NCI-H526 (cell line): ENCODE results near the gene AIFM3.

Experiments used
- DNase-seq, 2 experiments: peaks; one replicate each; lab custom pipeline; 2025; lab: John Stamatoyannopoulos, UW

The AIFM3 gene

DNA sequence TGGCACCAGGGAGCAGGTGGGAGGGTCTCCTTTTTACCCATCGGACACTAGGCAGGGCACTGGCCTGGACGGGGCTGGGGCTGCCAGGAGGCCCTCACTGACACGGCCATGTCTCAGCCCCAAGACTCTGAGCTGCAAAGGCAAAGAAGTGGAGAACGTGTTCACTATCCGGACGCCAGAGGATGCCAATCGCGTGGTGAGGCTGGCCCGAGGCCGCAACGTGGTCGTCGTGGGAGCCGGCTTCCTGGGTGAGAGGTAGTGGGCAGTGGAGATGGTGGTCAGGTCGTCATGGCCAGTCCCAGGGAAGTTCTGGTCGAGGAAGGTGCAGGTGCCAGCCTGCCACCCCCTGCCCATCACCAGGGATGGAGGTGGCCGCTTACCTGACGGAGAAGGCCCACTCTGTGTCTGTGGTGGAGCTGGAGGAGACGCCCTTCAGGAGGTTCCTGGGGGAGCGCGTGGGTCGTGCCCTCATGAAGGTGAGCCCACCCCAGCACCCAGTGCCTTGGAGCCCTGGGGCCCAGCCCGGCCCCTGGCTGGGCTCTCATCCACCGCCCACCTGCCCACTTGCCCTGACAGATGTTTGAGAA lies 9.3 kb downstream of the AIFM3 start:
- no peak for DNase-seq

DNA sequence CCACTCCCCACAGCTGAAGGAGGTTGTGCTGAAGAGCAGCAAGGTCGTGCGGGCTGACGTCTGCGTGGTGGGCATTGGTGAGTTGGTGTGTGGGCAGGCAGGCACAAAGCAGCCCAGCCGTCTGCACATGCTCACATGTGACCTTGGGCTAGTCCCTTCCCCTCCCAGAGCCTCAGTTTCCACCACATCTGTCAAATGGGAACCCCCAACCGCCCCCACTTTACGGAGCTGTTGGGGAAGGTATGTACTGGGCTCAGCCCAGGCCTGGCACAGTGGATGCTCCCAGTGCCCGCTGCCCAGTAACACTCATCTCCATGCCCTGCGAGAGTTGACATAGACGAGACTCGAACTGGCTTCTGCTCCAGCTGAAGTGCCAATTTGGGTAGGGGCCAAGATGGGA lies 10.0 kb downstream of the AIFM3 start:
- DNase-seq, result no peak

DNA sequence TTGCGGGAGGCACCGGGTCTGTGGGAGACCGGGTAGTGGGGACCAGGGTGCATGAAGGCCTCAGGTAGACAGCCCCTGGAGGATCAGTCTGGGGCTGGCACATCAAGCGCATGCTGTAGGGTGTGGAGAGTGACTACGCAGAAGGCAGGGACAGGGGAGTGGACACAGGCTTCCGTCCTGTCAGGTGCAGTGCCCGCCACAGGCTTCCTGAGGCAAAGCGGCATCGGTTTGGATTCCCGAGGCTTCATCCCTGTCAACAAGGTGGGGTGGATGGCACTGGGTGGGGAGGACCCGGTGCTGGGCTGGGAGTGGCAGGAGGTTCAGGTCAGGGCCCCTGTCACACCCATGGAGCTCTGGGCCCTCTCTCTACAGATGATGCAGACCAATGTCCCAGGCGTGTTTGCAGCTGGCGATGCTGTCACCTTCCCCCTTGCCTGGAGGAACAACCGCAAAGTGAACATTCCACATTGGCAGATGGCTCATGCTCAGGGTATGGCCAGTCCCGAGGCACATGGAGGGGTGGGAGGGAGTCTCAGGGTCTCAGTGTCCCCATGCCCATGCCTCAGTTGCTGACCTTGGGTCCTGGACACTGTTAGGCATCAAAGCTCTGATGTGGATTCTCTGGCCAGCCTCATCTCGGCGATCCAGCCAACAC lies 10.6 kb downstream of the AIFM3 start:
- DNase-seq, result no peak

DNA sequence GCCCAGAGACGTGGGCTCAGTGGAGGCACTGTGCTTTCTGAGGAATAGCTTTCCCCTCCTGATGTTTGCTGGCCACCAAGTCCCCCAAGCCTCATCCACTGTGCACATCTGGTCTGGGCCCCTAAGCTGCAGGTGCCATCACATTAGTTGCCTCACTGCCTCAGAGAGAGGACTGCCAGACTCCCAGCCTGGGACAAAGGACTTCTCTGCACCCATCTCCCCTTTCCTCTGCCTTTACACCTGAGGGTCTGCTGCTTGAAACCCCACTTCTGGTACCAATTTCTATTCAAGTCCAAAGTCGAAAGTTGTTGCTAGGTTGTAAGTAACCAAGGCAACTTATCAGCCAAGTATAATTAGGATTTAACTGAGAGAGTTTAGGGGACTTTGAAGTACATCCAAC lies 11.4 kb downstream of the AIFM3 start:
- no peak for DNase-seq

DNA sequence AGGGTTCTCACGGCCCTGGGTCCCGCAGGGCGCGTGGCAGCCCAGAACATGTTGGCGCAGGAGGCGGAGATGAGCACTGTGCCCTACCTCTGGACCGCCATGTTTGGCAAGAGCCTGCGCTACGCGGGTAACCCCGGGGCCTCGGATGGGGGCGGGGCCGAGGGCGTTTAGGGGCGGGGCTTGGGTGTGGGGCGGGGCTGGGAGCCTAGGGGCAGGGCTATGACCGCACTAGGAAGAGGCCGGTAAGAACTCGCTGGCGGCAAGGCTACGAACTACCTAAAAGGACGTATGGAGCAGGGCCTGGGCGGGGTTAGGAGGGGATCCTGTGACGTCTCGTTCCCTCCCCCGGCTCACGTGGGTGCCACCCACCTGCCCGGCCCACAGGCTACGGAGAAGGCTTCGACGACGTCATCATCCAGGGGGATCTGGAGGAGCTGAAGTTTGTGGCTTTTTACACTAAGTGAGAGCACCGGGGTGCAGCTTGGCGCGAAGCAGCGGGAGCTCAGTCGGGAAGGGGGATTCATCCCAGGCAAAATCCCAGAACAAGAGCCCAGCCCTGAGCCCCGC lies 12.3 kb downstream of the AIFM3 start:
- peak in 1 of 2 experiments; percentile 60 for DNase-seq

DNA sequence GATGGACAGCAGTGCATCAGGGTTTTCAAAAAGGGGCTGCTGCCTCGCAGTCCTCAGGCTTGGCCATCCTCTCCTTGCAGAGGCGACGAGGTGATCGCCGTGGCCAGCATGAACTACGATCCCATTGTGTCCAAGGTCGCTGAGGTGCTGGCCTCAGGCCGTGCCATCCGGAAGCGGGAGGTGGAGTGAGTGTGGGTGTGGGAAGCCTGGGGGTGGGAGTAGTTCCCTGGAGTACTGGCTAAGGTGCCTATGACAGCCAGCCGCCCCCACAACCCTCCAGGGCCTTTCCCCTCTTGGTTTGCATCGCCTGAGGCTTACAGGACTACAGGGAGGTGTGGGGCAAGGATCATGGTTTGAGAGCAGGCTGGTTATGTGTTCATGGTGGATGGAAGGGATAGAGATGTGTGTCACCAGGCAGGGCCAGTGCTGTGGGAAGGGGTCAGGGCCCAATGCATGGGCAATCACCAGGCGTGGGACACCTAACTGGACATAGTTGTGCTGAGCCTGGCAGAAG lies 12.9 kb downstream of the AIFM3 start:
- DNase-seq, result no peak

DNA sequence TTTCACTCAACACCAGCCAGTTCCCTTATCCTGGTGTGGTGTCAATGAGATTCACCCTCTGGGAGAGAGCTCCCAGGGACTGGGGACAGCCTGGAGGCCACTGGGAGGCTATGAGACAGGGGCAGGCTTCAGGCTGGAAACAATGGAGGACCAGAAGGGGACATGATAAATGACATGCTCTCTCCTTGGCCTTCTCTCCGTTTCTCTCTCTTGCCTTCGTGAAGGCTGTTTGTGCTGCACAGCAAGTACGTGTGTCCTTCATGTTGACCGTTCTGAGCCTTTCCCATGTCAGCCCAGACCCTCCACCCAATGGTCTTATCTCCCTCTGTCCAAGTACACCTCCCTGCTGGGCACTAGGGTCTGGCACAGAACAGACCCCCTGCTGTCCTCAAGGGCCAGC lies 13.5 kb downstream of the AIFM3 start:
- no peak for DNase-seq

DNA sequence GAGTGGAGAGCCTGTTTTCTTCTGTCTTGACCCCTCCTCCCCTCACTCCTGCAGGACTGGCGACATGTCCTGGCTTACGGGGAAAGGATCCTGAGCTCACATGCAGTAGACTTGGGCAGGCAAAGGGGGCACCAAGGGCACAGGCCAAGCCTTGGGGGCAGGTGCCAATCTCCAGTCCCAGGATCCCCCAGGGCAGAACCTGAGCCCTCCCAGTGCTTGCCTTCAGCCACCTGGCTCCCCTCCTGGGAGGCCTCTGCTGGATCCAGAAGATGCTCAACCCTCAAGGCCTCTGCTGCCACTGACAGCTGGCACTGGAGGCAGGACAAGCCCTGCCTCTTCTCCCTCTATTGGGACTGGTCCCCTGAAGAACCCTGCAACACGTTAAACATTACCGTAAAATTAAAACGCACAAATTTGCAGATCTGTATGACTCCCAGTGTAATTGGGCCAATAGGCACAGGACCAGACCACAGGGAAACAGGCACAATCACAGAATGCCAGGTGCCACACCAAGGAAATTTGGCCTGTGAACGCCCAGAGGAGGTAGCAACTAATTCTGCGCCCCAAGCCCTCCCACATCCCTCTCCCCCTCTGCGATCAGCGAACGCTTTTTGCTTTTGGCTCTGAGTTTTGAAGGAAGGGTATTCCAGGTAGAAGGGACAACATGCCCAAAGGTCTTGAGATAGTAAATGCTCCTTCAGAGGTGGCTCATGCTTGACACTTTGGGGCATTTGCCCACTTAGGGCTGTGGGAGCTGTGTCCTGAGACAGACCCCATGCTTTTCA lies 14.1 kb downstream of the AIFM3 start:
- no peak for DNase-seq

DNA sequence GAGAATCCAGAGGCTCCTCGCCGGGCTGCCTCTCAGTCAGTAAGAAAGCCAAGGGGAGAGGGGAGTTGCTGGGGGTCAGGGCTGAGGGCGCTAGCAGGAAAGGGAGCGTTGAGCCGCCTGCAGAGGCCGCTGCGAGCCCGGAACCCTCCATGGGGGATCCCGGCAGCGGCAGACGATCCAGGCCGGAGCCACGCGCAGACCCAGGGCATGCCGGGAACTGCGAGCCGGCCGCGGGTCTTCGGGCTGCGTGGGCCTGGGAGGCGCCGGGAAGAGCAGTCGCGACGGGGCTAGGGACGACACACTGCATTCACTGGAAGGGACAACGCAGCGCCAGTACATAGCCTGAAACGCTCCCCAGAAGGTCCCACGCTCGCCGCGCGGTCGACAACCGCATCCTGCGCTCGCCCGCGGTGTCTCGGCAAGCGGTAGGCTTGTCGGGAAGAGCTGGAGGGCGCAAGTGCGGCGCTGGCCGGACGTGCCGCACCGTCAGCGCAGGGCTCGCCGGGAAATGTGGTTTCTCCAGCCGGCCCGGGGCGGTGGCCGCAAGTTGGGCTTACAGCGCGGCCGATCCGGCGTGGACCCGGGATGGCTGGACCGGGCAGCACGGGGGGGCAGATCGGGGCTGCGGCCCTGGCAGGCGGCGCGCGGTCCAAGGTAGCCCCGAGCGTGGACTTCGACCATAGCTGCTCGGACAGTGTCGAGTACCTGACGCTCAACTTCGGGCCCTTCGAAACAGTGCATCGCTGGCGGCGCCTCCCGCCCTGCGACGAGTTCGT lies 14.9 kb downstream of the AIFM3 start, which contains the start of gene LZTR1:
LZTR1 (plus strand) TSS at position 511 of the 776 bp plus-strand sequence; CDS start at position 586, 75 bp downstream.
- DNase-seq, result peak in 1 of 2 experiments; percentile 80

DNA sequence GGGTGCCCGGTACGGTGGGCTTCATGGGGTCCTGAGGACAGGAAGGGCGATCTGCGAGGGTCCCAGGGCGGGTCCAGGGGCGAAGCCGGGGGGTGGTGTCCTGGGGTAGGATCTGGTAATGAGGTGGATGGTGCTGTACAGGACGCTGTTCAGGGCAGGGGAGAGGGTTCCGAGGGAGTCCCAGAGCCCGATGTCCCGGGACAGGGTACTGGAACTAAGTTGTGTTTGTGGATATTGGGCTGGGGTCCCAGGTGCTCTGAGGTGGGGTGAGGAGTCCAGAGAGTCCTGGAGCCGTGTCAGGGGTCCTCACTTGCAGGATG lies 15.5 kb downstream of the AIFM3 start:
- DNase-seq, result no peak

DNA sequence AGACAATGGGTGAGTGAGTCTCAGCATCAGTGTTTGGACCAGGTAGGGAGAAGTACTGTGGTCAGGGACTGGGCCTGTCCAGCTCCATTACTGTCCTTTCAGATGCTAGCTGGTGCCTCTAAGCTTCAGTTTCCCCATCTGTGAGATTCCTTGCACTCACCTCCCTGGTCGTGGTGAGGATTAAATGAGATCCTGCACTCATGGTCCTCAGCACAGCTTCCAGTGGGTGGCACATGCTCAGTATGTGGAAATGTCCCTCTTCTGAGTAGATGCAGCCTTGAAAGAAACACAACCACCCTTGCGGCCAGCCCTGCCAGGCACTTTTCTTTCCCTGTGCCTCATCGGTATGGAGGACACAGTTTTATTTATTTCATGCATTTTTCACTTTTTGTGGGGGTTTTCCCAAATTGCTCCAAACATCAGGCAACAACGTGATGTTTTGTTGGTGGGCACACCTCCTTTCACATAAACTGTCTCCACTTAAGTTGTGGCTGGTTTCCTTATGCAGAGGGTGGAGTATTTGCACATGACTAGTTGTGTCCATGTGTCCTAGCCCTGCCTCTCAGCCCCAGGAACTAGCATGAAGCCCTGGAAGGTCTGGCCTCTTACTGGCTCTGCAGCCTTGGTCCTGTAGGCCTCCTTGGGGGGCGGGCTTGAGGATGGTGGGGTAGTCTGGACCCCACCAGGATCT lies 16.2 kb downstream of the AIFM3 start:
- DNase-seq, result no peak

DNA sequence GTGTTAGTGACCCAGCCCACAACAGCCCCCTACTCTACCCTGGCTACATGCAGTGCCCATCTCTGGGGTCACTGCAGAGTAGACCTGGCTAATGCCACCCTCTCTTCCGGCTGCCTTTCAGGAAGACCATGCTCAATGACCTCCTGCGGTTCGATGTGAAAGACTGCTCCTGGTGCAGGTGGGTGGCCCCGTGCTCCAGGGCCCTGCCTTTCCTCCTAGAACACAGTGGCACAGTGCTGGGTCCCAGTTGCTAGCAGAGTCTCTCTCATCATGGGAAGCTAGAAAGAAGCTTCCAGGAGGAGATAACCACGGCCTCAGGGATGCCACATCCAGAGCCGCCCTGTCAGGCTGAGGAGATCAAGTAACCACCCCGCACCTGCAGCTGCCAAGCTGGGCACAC lies 18.7 kb downstream of the AIFM3 start:
- no peak for DNase-seq

DNA sequence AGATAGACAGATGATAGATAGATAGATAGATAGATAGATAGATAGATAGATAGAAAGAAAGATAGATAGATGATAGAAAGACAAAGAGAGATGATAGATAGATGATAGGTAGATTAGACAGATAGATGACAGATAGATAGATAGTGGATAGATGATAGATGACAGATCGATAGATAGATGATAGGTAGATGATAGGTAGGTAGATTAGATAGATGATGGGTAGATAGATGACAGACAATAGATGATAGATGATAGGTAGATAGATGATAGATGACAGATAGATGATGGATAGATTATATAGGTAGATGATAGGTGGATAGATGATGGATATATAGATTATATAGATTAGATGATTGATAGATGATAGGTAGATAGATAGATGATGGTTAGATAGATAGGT lies 19.3 kb downstream of the AIFM3 start:
- no peak for DNase-seq

DNA sequence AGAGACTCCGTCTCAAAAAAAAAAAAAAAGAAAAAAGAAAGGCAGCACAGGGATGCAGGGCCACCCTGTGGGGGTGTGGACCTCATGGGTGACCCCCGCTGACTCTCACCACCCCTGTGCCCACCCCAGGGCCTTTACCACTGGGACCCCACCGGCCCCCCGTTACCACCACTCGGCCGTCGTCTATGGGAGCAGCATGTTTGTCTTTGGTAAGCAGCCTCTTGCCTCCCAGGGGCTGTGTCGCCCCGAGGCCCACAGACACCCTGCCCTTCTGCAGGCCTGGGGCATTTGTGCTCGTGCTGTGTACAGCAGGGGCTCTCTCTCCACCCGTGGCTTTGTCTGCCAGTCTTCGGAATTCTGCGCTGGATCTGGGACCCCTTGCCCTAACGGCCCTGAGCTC lies 20.3 kb downstream of the AIFM3 start:
- DNase-seq, result no peak

DNA sequence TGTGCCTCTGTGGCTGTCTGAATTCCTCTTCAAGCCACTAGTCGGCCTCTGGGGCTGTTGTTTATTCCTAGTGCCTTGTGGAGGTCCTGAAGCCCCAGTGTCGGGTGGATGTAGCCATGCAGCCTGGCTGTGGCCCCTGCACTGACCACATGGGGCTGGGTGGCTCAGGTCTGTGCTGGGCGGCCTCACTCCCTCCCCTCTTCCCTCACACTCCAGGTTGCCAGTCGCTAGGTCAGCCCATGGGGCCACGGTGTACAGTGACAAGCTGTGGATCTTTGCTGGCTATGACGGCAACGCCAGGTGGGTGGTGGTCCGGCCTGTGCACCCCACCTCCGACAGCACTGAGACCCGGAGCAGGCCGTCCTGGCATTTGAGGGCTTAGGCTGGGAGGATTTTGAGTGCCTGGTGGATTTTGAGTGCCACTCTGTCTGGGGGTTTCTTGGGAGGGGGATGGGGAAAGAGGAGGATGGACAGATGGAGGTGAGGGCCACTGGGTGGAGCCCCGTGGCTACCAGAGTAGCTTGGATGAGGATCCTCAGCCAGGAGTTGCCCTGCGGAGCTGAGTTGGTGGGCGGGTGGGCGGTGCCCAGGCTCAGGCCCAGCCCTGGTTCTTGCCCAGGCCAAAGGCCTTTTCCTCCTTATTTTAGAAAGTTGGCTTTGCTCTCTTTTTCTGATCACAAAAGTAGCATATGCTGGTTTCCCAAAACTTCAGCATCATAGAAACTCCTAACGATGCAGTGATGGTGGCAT lies 21.7 kb downstream of the AIFM3 start:
- no peak for DNase-seq

DNA sequence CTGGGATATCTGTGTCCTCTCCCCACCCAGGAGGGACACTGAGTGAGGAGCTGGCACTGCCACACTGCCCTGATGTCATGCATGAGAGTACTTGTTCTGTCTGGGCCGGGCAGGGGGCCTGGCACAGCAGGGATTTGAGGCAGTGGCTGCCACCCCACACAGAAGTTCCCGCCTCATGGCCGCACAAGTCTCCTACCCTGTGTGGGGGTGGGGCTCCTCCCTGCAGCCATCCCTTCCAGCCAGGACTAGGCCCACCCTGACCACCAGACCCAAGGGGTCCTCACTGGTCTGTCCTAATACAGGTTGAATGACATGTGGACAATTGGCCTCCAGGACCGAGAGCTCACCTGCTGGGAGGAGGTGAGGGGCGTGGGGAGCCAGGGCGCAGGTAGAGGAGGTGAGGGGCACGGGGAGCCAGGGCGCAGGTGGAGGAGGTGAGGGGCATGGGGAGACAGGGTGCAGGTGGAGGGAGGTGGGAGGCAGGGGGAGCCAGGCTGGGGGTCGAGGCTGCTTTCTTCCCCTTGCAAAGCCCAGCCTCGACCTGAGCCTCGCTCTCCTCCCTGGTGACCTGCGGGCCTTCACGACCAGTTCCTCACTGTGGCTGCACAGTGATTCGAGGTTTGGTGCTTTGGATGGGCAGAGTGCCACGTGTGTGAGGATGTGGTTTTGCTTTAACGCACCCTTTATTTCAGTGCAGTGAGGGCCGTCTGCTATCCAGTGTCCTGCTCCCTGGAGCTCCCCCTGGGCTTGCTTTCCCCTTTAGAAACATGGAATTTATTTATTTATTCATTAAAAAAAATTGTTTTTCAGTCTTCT lies 22.5 kb downstream of the AIFM3 start:
- no peak for DNase-seq

DNA sequence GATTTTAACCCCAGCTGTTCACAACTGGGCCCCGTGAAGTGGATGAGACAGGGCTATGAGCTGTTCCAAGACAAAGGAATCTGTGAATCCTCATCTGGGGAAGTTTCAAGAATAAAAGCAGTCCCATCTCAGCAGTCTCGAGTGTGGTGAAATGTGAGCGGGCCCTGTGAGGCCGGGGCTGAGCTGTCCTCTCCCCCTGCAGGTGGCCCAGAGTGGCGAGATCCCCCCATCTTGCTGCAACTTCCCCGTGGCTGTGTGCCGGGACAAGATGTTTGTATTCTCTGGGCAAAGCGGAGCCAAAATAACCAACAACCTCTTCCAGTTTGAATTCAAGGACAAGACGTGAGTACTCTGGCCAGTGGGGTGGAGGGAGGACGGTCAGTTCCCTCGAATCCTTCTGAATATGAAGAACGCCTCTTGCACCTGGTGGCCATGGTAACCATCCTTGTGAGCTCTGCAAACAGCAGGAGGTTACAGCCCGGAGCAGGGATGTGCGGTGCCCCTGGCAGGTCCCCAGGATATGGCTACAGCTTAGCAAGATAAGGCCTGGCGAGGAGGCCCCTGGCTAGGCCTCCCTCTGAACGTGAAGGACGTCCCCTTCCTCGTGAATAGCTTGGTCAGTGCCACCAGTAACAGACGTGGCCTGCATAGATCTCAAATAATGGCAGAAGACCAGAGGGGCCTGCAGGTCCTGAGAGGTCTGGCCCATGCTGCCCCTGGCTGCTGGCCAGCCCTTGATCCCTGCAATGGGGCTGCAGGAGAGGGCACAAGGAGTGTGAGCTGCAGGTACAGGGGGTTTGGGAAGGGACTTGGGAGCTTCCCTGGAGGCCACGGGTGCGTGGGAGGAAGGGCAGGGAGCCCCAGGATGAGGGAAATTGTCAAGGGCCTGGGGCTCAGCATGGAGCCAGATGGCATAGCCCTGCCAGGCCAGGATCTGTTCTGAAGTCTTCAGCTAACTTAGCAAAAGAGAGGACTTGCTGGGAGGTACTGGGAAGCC lies 23.4 kb downstream of the AIFM3 start:
- DNase-seq, result no peak

DNA sequence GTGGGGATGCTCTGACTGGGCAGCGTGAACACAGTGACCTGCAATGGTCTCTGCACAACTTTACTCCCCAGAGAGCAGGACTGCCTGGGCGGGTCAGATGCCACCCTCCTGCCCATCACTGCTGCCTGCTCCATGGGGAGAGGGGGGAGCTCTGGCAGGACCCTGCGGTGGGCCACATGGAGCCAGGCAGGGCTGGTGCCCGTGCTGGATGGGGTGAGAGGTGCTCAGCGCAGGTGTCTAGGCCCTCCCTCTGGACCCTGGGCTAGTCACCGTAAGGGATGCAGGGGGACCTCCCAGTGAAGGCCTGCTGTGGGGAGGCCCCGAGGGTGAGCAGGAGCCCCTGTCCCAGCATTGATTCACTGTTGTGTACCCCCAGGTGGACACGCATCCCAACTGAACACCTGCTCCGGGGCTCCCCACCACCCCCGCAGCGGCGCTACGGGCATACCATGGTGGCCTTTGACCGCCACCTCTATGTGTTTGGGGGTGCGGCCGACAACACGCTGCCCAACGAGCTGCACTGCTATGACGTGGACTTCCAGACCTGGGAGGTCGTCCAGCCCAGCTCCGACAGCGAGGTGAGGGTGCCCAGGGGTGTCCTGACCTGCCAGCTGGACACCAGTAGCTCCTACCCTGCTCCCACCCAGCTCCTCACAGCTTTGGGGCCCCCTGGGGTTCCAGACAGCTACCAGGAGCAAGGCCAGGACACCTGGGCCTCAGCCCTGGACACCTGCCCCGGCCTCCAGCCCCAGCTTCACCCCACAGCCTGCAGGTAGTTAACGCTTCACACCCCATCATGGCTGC lies 24.4 kb downstream of the AIFM3 start:
- no peak for DNase-seq
